GM12801 (cell line): ENCODE data around the gene APBA1.

Source experiments
- CTCF ChIP-seq: IDR thresholded peaks from one replicate; pipeline ENCODE4 v1.5.1; 2011; ENCODE audit warnings: control low read depth; ENCODE audit not compliant: insufficient read length; ENCODE audit errors: extremely low read depth

APBA1 gene

GRCh38 chr9:69393425-69393824 is 278.7 kb downstream of the APBA1 start:
- TF ChIP-seq CTCF = no peak

- no peak for TF ChIP-seq CTCF
Observed at GRCh38 chr9:69392826-69393225, 279.3 kb downstream of the APBA1 start.

GRCh38 chr9:69391946-69392345 is 280.2 kb downstream of the APBA1 start:
- TF ChIP-seq CTCF = no peak

- TF ChIP-seq CTCF = no peak
Observed at GRCh38 chr9:69391487-69391886, 280.7 kb downstream of the APBA1 start.

- no peak for TF ChIP-seq CTCF
Observed at GRCh38 chr9:69389437-69389995, 282.7 kb downstream of the APBA1 start.

GRCh38 chr9:69388596-69388995 is 283.6 kb downstream of the APBA1 start:
- no peak for TF ChIP-seq CTCF

- TF ChIP-seq CTCF = no peak
Observed at GRCh38 chr9:69386651-69387050, 285.5 kb downstream of the APBA1 start.
